COLO668 (cell line): ENCODE measurements around the gene HOXB8.

Experiments
- DNase-seq: peaks from one replicate; lab custom pipeline; 2025; ENCODE audit not compliant: unreplicated experiment; lab: John Stamatoyannopoulos, UW

The HOXB8 gene

DNA sequence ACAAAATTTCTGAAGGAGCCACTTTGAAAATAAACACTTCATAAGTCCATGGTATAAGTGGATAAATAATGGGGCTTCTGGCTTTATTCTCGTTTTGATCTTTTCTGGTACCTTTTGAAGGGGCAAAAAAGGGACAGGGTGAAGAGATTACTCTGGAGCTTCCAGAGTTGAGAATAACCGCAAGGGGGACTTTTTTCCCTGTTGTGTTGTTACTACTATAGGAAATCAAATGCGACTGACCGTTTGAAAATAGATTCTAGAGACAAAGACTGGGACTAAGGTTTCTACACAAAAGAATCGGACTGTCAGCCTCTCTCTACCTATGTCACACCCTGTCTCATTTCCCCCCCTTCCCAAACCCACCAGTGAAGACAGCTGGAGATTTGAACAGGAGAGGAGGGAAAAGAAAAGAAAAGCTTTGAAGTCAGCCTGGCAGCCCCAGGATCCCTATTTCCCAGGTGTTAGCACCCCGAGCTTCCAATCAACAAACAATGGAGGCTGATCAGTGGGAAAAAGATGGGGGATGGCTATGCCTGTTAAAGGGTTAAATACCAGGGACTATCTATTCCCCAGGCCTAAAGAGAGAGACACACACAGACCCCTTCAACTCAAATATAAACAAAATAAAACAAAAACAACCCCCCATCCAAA is 45.3 kb downstream of the HOXB8 start:
- DNase-seq, result no peak

DNA sequence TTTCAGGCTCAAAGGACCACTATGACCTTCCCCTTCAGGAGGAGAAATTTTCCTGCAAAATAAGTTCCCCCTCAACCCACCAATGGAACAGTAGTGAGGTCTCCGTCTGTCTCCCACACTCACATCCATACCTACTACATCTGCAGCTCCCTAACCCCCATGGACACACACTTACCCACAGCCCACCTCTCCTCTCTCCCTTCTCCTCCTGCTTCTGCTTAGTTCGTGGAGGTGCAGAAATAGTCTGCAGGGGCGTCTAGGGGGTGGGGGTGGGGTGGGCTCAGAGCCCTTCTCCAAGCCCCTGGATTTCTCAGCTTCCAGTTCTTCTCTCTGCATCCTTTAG is 45.9 kb downstream of the HOXB8 start:
- DNase-seq, result no peak

DNA sequence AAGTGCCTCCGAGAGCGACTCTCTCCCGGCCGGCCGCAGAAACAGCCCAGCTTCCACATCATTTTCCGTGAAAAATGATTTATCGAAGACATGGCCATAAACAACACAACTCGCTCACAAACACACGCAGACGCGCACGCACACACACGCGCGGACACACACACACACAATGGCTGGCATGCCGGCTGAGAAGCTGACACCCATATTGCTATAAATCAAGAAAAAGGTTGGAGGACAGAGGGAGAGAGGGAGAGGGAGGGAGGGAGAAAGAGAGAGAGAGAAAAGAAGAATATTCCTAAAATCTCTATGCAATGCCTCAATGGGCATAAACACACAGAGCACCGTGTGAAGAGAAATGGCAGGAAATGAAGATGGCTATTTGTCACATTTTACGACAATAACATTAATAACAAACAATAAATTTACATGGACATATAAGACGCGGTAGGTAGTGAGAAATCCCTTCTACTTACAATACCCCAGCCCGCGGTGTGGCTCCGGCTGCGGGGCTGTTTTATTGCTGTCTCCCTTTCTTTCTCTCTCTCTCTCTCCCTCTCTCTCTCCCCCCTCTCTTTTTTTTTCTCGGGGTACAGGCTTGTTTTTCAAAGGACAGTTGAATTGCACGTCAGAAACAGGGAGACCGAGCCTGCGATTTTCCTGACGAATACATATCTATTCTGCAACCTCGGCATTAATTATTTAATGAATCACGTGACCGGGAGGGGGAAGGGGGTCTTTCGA is 46.4 kb downstream of the HOXB8 start:
- no peak for DNase-seq

DNA sequence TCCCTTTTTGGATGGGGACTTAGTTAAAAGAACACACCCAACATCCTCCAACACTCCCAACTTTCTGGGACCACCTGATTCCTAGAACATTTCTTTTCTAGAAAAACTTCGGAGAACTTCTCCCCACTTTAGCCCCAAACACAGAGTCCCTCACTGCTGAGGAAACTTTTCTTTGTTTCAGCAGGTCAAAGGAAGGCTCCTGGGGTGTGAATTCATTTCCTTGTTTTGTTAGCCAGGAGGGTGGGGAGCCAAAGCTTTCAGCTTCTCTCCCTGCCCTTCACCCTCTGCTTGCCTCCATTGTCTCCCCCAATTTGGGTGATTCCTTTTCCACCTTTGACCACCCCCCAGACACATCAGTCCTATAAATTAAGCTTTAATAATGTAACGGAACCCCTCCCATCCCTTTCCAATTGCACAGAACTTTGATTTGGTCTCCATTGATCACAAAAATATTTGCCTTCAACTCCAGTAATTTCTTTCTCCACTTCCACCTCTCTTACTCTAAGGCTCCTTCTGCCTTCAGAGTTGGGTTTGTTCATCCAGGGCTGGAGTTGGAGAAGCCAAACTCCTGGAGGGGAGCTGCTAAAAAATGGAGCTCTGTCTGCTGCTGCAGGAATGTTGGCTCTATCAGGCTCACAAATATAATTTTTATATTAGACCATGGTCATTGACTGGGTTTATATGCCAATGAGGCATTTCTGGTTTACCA is 47.3 kb downstream of the HOXB8 start:
- DNase-seq, result no peak

DNA sequence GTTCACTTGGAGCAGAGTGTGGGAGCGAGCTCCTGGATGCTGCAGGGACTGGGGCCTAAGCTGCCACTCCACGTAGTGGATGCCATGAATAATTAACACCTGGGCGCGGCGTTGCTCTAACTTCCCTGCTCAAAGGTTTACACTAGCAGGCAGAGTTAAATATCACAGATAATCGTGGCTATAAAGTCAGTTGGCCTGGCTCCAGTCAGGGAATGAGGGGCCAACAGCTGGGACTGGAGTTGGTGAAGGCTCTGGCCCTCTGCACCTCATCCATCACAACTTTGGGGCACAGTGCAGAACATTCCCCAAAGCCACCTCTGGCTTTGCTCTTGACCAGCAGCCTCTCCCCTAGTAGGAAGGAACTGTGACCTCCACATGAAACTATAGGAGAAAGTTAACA is 47.9 kb downstream of the HOXB8 start:
- DNase-seq, result peak; percentile 56

DNA sequence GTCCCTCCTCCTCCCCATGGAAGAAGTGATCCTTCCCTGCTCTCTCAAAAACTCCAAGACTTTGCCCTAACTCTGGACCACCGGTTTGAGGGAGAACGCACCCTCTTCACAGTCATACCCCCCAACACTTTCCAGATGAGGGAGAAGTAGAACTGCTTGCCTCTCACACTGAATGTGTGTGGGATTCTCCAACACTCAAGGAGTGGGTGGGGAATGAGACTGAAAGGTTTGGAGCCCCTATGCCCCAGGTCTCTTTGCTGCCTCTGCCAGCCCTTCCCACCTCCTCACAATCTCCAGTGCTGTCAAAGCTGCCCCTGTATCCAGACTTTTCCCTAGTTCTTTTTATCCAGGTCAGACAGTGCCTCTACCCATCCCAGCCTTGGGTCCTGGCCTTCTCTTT is 48.4 kb downstream of the HOXB8 start:
- no peak for DNase-seq

DNA sequence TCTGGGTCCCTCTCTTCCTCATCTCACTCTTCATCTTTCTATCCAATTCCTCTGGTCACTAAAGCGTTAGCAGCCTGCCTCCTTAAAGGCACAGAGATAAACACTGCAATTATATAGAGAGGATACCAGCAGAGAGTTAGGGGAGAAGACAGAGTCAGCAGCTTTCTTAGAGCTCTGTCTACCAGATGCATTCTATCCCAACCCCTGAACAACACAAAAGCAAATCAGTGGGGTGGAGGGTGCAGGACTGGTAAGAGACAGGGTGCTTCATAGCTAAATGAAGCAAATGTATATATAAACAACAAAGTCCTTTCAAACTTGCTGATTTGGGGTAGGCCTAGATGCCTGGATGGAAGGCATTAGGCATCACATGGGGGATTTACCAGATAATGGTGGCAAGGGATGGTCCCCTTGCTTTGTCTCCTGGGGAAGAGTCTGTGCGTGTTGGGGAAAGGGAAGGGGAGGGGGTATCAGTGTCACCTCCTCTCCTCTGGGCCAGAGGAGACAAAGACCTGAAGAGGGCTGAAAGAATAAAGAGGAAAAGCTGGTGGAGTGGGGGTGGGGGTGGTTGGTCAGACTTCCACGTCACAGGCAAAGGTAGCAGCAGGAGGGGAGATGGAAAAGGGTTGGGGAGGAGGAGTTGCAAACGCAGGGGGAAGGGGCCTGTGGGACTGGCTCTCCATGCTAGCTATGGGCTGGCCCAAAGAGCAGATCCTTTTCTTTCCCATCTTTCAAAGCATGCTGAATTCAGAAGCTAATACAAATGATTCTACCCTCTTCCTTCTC is 49.0 kb downstream of the HOXB8 start:
- no peak for DNase-seq

DNA sequence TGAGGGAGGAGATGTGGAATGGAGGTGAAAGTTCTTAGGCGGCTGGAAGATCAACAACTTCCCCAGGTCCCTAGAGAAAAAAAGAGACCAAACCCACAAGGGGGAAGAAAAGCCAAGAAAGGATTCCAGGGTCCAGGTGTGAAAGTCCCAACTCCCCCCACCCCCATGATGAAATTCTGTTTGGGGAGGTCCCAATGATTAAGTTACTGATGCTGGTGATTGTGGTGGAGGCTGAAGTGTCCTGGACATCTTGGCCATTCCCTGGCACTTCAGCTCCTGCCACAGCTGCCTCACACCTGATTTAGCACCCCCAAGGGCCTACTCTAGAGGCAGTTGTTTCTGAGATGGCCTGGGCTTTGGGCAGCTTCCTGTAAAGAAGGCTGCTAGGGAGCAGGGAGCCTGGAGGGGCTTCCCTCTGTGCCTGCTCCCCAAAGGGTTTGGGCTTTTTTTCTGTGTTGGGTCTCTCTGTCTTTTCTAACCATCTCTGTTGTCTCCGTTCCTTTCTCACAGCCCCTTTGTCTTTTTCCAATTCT is 50.0 kb downstream of the HOXB8 start:
- no peak for DNase-seq

DNA sequence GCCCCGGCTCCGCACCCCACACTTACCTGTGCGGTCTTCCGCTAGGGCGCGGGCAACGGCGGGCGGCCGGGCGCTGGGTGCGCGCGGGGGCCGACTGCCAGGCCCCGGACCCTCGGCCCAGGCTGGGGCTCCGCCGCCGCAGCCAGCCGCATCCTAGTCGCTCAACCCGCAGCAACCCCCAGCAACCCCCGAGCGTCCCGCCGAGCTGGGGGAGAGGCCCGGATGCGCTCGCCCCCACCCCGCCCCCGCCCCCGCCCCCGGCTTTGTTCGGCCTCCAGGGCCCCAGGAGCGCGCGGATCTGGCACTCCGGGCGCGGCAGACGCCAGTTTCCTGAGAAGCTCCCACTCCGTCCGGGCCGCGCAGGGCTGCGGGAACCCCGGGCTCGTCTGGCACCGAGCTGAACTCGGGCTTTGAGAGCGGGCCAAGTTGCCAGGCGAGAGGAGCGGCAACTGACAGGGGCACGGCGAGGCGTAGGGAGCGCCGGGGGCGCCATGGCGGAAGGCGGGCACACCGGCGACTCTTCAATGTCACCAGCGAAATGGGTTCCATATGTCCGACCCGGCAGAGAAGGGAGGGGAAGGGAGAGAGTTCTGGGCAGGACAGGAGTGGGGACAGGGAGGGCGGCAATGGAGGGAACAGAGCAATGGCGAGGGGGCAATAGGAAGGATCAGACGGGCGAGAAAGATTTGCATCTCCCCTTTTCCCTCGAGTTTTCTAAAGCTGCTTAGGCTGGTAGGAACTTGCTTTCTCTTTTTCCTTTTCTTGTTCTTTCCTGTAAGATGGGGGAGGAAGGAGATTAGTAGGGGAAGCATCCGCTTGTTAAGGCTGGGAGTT is 50.7 kb downstream of the HOXB8 start:
- DNase-seq, result no peak

DNA sequence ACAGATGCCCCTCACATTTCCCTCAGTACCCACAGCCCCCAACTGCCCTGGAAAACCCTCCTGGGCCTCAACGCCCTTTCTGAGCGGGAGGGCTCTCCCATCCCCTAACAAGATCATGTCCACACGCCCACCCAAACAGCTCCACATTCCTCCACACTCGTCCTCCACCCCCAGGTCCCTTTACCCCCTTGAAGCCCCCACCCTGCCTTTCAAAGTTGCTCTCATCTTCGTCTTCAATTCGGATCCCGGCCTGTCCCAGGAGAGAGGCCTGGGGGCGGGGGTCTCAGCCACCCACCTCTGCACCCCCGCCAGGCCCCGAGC is 51.3 kb downstream of the HOXB8 start:
- DNase-seq, result no peak

DNA sequence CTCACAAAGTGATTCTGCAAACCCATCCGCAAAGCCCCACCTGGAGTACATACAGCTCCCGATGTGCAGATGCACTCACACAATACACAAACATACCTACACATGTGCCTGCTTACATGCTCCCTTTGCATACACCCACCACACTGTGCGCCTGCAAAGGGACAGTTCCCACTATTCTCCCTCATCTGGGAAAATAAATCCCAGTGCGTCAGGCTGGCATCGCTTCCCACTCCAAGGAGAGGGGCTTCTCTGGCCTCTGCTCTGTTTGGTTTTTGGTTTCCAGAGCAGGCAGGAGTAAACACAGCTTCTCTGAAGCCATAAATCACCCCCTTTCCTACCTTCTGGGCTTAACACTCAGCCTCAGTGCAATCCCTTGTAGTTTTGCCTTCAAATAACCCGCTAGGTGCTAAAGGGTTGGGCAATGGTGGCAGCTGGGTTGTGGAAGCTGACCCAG is 51.7 kb downstream of the HOXB8 start:
- no peak for DNase-seq

DNA sequence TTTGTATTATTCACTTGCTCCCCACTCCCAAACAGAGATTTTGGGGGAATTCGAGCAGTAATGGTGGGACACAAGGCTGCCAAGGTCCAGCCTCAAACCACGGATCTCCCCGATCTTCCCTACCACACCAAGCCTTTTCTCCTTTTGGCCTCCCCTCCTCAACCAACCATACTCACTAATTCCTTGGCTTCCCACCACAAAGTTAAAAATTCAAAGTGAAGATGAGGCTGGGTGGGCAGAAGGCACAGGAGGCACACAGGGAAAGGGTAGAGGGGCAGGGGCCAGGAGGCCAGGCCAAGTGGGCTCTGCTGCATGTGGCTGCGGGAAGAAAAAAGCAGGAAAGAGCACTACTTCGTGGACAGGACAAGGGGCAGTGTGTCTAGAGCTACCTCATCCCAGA is 52.2 kb downstream of the HOXB8 start:
- DNase-seq, result no peak
